ENCODE measurements around the gene FRY.
"Not testable (repeated sequence)": the region's sequence is repeated elsewhere in the genome, so short reads cannot be mapped to it uniquely, and the experiment has no call there.

Gene FRY

DNA sequence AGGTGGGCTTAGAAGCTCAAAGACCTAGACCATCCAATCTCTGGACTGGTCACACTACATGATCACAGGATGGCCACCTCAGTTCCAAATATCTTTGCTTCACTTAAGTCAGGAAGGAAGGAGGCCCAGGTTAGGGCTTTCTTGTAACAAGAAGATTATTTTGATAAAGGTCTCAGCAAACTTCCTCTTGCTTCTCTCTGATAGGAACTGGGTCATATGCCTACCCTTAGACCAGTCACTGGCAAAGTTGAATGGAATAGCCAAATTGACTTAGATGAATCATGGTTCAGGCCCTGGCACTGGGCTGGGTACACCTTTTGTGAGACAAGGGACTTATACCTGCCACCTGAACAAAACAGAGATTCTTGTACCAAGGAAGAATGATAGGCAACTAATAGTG lies 11.0 kb downstream of the FRY start:
- no peak for DNase-seq

DNA sequence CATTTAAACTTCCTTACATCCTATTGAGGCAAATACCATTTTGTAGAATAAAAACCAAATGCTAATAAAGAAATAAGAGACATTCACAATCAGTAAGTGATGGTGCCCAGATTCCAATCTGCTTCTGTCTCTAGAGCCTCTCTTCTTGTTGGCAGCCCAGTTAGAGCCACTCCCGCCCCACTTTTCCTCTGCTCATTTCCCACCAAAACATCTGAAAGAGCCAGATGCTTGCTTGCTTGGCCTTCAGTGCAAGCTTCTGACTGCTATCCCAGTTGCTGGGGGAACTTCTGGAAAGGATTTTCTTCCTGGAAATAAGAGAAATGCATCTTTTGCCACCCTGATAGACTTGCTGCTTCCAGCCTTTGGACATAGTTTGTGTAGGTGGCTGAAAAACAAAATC lies 12.9 kb downstream of the FRY start:
- DNase-seq: no peak

DNA sequence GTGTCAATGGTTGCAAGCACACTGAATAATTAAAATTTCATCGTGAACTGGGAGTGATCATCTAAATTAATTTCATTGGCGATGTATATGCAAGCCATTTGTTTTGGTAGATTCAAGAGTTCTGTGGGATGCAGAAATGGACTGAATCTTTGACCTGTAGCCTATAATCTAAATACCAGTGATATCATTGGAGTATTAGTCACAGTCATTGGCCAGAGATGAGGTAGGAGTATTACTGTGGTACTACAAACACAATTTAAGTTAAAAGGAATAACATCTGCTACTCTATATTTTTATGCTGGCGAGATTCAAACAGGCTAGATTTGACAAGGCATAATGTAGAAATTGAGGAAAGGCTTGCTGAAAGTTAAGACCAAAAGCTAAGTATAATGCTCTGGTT lies 14.0 kb downstream of the FRY start:
- DNase-seq: no peak

GRCh38 chr13:32045982-32046785 lies 14.6 kb downstream of the FRY start:
- DNase-seq: peak; percentile 89

DNA sequence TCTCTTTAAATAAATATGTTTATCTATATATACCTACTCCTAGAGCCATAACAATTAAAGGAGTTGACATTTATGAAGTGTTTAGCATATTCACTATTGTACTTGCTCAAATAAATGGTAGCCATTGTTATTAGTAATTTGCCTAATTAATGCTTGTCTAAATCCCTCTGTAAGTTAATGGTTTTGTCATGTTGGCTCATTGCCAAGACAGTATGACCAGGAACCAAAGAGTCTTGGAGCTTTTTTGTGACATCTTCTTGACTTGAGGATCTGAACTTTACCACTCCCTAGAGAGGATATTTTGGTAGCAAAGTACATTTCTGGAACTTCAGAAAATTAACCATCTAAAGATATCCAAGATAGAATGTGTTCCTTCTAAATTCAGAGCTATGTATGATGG lies 15.5 kb downstream of the FRY start:
- DNase-seq: peak; percentile 14

DNA sequence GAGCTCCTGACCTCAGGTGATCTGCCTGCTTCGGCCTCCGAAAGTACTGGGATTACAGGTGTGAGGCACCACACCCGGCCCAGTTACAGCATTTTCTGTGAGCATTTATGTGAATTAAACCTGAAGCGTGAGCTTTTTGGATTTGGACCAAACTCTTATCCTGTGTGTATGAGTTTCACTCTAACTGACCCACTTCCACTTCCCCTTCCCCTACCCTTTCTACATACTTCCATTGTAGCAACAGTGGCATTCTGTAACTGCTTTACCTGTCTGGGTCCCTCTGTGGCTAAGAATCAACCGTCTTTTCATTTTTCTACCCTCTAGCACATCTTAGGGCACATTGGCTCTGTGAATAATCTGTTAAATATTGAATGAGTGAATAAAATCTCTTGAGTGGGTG lies 16.2 kb downstream of the FRY start:
- peak; percentile 71 for DNase-seq

DNA sequence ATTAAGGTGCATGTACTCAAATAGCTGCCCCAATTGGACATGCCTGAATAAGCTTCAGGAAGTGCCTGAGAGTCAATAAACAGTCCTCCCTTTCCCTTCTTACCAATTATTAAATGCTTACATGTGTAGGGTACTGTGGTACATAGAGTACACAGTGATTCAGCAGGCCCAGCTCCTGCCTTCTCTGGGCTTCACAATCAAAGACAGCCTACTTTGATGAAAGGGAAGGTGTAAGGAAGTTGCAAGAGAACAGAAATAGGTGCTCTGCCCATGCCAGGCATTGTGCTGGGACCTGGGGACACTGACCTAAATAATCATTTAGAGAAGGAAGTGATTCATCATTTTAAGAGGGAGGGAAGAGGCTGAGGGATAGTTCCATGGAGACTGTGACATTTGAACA lies 17.2 kb downstream of the FRY start:
- peak; percentile 30 for DNase-seq

DNA sequence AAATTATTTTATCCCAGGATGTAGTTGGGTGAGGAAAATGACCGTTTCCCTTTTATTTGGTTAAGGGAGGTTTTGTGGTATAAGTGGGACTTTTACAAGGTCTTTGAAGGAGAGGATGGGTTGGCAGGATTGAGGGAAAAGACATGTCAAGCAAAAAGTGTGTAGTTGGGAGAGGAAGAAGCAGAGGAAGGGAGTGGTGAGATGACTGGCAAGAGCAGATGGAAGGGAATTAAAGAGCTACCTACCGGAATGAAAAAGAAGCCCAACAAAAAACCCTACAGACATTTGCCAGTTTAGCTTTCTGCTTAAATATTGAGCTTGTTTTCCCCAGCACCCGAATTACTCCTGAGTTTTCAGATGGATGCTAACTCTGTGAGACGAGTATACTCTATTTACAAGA lies 19.6 kb downstream of the FRY start:
- no peak for DNase-seq

DNA sequence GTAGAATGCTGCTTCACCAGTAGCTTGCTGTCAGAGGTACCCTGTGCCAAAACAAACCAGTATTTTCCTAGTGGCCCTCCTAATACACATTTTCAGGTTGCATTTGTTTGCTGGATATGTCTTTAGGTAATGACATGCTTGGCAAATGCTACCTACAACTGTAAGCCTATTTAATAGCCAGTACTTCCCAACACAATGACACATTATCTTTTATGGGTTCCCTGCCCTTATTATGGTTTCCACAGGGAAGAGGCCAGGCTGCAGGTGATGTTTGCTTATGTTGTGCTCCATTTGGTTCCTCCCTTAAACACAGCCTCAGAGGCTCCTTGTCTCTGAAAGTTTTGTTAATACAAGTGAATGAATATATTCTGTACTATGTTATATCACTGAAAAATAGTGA lies 24.7 kb downstream of the FRY start:
- DNase-seq: no peak

DNA sequence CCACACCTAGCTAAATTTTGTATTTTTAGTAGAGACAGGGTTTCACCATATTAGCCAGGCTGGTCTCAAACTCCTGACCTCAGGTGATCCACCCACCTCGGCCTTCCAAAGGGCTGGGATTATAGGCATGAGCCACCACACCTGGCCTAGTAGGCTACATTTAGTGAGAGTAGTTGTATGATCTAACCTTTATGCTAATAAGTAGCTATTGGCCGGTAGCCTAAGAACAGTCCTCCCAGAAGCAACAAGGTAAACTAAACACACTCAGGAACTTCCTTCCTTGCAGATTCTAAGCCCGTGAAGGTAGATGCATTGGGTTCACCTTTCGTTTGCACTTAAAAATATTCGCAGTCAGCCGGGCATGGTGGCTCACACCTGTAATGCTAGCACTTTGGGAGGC lies 25.8 kb downstream of the FRY start:
- not testable (repeated sequence) for DNase-seq

- DNase-seq: no peak
Observed at GRCh38 chr13:32059511-32059984, 28.0 kb downstream of the FRY start.

DNA sequence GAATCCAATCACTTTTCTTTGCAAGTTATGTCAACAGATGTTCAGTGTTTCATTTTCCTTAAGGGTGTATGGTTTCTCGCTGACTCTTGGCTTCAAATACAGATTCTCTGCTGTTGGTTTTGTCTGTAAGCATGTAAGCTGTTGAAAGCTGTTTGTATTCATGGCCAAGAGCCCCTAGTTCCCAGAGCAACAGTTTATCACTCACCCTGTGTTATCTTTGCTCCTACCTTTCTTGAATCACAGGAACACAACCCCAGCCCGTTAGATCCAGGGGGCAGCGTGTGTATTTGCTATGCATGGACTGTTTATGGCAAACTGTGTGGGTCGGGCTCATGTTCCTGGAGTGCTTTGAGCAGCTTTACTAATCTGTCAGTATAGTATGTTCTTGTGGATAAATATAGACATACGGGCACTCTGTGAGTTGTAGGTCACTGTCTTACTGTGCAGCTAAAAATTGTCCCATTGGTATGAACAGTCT lies 28.9 kb downstream of the FRY start:
- DNase-seq: no peak

DNA sequence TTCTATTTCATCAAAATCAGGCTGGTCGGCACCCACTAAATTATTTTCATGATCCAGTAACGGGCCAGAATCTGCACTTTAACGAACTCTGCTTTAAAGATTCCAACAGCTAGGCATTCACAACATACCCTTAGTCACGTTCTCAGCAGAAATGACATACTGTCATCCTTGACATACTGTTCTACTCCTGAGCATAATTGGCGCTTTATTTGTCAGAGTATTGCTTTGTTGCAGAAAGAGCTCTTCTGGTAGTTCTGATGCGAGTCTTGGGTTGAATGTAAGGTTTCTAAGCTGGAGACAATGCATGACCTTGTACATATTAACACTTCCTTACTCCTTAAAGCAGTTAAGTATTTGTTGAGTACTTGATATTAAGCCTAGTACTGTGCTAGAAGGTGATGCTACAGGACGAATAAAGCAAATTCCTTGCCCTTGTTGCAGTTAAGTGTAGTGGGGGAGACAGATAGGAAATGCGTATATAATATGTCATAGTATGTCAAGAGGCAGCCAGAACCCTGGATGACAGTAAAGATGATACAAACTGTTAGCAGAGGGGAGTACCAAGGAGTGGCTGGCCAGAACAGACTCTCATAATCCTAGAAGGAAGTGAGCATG lies 32.2 kb downstream of the FRY start:
- DNase-seq: peak; percentile 35

DNA sequence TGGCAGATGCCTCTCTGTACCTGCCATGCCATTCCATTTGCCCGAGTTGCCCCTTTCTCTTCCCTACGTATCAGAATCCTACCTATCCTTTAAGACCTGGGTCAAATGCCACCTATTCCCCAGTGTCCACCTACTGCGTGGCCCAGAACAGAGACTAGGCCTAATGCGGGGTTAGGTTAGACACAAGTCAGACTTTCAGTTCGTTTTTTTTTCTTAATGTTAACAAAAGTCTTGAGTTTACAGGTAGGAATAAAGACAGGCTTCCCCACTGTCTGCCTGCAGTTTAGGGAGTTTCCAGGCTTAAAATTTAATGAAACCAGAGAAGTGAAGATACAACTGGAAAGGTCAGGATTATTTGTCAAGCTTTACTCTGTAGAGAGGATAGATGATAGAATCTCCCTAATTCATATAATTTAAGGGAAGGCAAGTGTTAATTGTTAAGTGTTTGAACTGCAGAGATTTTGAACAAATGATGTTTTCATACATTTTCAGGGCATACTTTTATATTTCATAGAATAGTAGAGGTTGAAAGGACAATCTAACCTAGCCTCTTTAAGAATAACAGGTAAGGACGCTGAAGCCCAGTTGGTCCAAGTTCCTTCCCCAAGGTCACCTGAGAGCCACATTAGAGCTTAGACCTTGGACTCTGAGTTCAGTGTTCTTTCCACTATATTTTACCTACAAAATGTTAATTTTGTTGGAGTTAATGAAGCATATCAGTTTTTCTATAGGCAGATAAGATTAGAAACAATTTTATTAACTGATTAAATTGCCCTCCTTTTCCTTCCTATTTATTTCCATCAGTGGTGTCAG lies 35.8 kb downstream of the FRY start:
- DNase-seq: no peak

GRCh38 chr13:32068255-32068654 lies 36.7 kb downstream of the FRY start:
- no peak for DNase-seq

- no peak for DNase-seq
Observed at GRCh38 chr13:32073180-32073864, 41.7 kb downstream of the FRY start.

- DNase-seq: peak; percentile 12
Observed at GRCh38 chr13:32075170-32075851, 43.7 kb downstream of the FRY start.

DNA sequence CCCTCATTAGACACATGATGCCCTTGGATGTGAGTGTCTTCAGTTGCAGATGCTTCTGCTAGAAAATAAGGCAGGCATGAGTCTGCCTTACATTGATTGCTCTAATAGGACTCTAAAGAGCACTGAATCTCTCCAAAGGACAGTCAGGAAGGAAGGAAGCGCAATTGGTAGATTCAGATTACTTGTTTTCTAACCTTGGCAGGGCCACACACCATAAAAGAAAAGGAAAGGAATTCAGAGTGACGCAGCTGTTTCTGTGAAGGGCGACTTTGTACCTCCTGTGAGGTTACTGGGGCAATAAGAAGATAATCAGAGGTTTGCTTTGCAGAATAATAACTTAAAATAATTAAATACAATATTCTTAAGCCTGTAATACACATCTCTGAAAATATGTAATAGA lies 48.0 kb downstream of the FRY start:
- DNase-seq: no peak

DNA sequence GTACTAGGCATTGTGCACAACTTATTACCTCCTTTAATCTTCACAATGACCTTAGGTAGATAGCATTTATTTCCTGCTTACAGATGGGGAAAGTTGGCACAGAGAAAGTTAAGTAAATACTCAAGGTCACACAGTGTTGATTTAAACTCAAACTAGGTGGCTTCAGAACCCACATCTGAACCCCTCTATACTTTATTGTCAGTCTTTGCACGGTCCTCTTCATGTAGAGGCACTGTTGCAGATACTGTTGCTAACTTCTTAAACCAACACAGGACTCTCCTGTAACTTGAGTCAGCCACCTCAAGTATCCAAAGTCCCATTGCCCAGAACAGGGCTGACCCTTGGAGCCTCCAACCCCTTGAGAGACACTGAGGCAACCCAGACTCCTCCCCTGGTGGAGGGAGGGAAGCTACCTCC lies 48.8 kb downstream of the FRY start:
- no peak for DNase-seq

DNA sequence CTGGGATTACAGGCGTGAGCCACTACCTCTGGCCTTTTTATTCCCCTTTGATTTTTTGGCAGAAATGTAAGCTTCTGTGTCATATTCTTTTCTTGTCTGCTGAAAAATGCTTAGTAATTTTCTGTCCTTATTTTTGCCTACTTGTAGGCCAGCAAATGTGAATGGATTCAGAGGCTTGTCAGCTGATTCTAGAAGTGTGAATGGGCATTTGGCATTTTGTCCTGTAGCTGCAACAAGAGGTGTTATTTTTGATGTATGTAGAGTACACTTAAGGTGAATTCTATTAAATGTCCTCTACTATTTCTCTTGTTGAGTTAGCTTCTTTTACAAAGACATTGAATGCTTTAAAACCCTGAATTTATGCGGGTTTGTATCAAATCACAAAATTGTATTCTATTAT lies 50.0 kb downstream of the FRY start:
- DNase-seq: no peak

GRCh38 chr13:32086366-32086765 lies 54.8 kb downstream of the FRY start:
- DNase-seq: no peak

DNA sequence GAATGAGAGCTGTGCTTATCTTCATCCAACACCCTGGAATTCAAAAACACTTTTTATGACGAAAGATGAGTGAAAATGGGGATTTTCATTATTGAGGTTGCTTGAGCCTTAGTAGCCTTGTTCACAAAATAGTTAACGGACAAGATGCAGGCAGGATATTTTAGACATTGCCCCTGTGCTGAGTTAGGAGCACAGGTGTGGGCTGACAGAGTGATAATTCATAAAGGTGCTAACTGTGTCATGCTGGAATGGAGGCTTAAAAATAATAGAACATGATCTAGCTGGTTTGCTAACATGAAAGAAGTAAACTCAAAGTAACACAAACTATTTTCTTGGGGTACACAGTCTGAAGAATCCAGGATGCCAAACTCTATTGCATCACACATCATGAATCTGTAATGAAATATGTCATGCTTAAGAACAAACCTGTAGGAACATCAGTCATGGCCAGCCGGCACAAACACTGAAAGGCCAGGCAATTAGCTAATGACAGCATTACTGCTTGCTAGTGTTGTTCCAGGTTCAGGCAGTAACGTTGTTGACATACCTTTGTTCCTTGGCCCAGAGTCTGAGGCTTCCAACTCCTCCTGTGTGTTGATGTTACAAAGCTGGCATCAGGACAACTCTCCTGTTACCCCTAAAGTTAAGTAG lies 55.3 kb downstream of the FRY start:
- DNase-seq: no peak

All from MV-4-11 (cell line).